ENCODE data around the gene CALHM4. TPM values are rescaled to one million over a fixed set of nuclear protein-coding genes. Genes with fewer than 3 reads are reported as not detected.

Gene CALHM4
- total and polyA plus RNA-seq, 2 of the 13 experiments (the other 11 are each of a cell fraction or from before 2014, with no cell fraction given): not detected

GRCh38 chr6:116536216-116536621 lies 17.3 kb upstream of the CALHM4 start:
- no peak overlapping the region for H3K27ac ChIP-seq (ENCODE audit: extremely low read length, insufficient read depth, low read length)
- ChIA-PET POLR2A (no interaction called here), CTCF (ENCODE audit: low intra/inter-chr PET ratio, low total read pairs) (interaction anchor here (1.0 to 3.9 kb wide), 3 partner anchors 25 to 109 kb away, joined by 3 to 43 read pairs (median 25); no protein-coding TSS in a partner anchor)
- 1% methylated on average over 4 of the region's 4 CpGs for WGBS (ENCODE audit: low lambda C conversion rate)
- H3K36me3 ChIP-seq (replicated peaks in 1 of 2; ENCODE audit: control insufficient read depth in 1 of 2, insufficient read depth in 2 of 2, low read length in 2 of 2): no peaks in the 10 kb centered on the region
- DNase-seq (ENCODE audit: low spot score) (peak; percentile 73), FAIRE-seq (peak; percentile 74), ATAC-seq (peak; percentile 79)
- intact Hi-C loops (cut with micrococcal nuclease; ENCODE audit: unreplicated experiment): loop anchor here (1.0 to 10.0 kb wide), 3 partner anchors 25 to 309 kb away; no protein-coding TSS in a partner anchor
- H4K20me1 ChIP-seq (ENCODE audit: insufficient read depth, low read length): no peaks in the 10 kb centered on the region
- peak overlapping the region; percentile 28 for H2AFZ ChIP-seq (ENCODE audit: low read length)
- H3K27me3 ChIP-seq (ENCODE audit: control insufficient read depth in 1 of 2, insufficient read depth in 2 of 2, low read length in 2 of 2): peaks cover 0 to 37% of the 10 kb centered on the region in 2 experiments; a peak in 2 of 5 replicates
- H3K4me2 ChIP-seq (ENCODE audit: low read depth, low read length): peak overlapping the region; percentile 57
- no TSS peak for BruUV-seq (replicated peaks)
- no peak overlapping the region for H3K9ac ChIP-seq (ENCODE audit: insufficient read depth, low read depth, low read length)
- H3K9me3 ChIP-seq (ENCODE audit: low read length): no peaks in the 10 kb centered on the region
- no peaks in the 10 kb centered on the region for H3K79me2 ChIP-seq (ENCODE audit: insufficient read depth, low read length)
- in situ Hi-C loops (cut with HindIII; ENCODE audit: extremely low pct_ligation_motif_present, low pct_unique_long_range_greater_than_20kb): loop anchor here (10.0 kb wide), 1 partner anchor 251 kb away; no protein-coding TSS in a partner anchor
- H3K4me1 ChIP-seq (ENCODE audit: insufficient read depth, low read length): peaks cover 13% of the 10 kb centered on the region
- H3K4me3 ChIP-seq (replicated peaks in 1 of 3; ENCODE audit: insufficient read depth in 1 of 3, low read depth in 2 of 3, low read length in 3 of 3): no peak overlapping the region
- TF ChIP-seq, protein P1, sequence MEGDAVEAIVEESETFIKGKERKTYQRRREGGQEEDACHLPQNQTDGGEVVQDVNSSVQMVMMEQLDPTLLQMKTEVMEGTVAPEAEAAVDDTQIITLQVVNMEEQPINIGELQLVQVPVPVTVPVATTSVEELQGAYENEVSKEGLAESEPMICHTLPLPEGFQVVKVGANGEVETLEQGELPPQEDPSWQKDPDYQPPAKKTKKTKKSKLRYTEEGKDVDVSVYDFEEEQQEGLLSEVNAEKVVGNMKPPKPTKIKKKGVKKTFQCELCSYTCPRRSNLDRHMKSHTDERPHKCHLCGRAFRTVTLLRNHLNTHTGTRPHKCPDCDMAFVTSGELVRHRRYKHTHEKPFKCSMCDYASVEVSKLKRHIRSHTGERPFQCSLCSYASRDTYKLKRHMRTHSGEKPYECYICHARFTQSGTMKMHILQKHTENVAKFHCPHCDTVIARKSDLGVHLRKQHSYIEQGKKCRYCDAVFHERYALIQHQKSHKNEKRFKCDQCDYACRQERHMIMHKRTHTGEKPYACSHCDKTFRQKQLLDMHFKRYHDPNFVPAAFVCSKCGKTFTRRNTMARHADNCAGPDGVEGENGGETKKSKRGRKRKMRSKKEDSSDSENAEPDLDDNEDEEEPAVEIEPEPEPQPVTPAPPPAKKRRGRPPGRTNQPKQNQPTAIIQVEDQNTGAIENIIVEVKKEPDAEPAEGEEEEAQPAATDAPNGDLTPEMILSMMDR (CRISPR knock-in tag; IDR thresholded peaks at IDR 0.05): peak; percentile 77
- TF ChIP-seq GATAD1 (CRISPR knock-in tag; IDR thresholded peaks at IDR 0.05) (no peak), RBM39 (IDR thresholded peaks at IDR 0.05; ENCODE audit: low read depth, low read length, poor library complexity, severe bottlenecking) (no peak), THAP11 (CRISPR knock-in tag; IDR thresholded peaks at IDR 0.05) (0 out of 2 replicates have a peak, but pooled peaks have one; percentile 16), CHCHD3 (CRISPR knock-in tag; IDR thresholded peaks at IDR 0.05) (no peak), HNRNPL (IDR thresholded peaks at IDR 0.05; ENCODE audit: low read depth, low read length) (no peak), ZNF121 (CRISPR knock-in tag; IDR thresholded peaks at IDR 0.05) (no peak), ZNF674 (CRISPR knock-in tag; IDR thresholded peaks at IDR 0.05; ENCODE audit: low read depth) (no peak), HOXA5 (CRISPR knock-in tag; IDR thresholded peaks at IDR 0.05) (0 out of 2 replicates have a peak, but pooled peaks have one; percentile 20), GFI1 (CRISPR knock-in tag; IDR thresholded peaks at IDR 0.05; ENCODE audit: borderline replicate concordance) (no peak), SMC3 (IDR thresholded peaks at IDR 0.05; ENCODE audit: low read length) (peak; percentile 77), MBD4 (IDR thresholded peaks at IDR 0.05; ENCODE audit: borderline replicate concordance, low read length) (no peak), ATF3 (CRISPR knock-in tag; IDR thresholded peaks at IDR 0.05) (no peak), ZBTB8A (CRISPR knock-in tag; IDR thresholded peaks at IDR 0.05; ENCODE audit: borderline replicate concordance, low read depth) (no peak)
- TF ChIP-seq, protein P2, sequence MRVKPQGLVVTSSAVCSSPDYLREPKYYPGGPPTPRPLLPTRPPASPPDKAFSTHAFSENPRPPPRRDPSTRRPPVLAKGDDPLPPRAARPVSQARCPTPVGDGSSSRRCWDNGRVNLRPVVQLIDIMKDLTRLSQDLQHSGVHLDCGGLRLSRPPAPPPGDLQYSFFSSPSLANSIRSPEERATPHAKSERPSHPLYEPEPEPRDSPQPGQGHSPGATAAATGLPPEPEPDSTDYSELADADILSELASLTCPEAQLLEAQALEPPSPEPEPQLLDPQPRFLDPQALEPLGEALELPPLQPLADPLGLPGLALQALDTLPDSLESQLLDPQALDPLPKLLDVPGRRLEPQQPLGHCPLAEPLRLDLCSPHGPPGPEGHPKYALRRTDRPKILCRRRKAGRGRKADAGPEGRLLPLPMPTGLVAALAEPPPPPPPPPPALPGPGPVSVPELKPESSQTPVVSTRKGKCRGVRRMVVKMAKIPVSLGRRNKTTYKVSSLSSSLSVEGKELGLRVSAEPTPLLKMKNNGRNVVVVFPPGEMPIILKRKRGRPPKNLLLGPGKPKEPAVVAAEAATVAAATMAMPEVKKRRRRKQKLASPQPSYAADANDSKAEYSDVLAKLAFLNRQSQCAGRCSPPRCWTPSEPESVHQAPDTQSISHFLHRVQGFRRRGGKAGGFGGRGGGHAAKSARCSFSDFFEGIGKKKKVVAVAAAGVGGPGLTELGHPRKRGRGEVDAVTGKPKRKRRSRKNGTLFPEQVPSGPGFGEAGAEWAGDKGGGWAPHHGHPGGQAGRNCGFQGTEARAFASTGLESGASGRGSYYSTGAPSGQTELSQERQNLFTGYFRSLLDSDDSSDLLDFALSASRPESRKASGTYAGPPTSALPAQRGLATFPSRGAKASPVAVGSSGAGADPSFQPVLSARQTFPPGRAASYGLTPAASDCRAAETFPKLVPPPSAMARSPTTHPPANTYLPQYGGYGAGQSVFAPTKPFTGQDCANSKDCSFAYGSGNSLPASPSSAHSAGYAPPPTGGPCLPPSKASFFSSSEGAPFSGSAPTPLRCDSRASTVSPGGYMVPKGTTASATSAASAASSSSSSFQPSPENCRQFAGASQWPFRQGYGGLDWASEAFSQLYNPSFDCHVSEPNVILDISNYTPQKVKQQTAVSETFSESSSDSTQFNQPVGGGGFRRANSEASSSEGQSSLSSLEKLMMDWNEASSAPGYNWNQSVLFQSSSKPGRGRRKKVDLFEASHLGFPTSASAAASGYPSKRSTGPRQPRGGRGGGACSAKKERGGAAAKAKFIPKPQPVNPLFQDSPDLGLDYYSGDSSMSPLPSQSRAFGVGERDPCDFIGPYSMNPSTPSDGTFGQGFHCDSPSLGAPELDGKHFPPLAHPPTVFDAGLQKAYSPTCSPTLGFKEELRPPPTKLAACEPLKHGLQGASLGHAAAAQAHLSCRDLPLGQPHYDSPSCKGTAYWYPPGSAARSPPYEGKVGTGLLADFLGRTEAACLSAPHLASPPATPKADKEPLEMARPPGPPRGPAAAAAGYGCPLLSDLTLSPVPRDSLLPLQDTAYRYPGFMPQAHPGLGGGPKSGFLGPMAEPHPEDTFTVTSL (CRISPR knock-in tag; IDR thresholded peaks at IDR 0.05; ENCODE audit: borderline replicate concordance): no peak
- TF ChIP-seq, protein P3, sequence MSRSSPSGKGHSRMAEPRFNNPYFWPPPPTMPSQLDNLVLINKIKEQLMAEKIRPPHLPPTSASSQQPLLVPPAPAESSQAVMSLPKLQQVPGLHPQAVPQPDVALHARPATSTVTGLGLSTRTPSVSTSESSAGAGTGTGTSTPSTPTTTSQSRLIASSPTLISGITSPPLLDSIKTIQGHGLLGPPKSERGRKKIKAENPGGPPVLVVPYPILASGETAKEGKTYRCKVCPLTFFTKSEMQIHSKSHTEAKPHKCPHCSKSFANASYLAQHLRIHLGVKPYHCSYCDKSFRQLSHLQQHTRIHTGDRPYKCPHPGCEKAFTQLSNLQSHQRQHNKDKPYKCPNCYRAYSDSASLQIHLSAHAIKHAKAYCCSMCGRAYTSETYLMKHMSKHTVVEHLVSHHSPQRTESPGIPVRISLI (CRISPR knock-in tag; IDR thresholded peaks at IDR 0.05; ENCODE audit: borderline replicate concordance): peak; percentile 39; the same call in 1 of the 2 replicates
